Endodermal cell (in vitro differentiated cells): ENCODE measurements around the gene GPSM1. TPM values are rescaled to one million over a fixed set of nuclear protein-coding genes. Genes with fewer than 3 reads are reported as not detected.

Source experiments
- DNase-seq: peaks from one replicate; pipeline ENCODE4 v3.0.0-alpha.2; 2017
- H3K27ac ChIP-seq: 2 replicates; pipeline ENCODE4 v1.5.1; 2013; ENCODE audit warnings: mild to moderate bottlenecking, low read depth, low read length, moderate library complexity
- H3K27me3 ChIP-seq: 2 replicates; pipeline ENCODE4 v1.6.1; 2013; ENCODE audit warnings: mild to moderate bottlenecking, low read length, moderate library complexity; ENCODE audit not compliant: insufficient read depth, control insufficient read depth, poor library complexity, severe bottlenecking
- H3K36me3 ChIP-seq: 2 replicates; pipeline ENCODE4 v1.7.0; 2013; ENCODE audit warnings: mild to moderate bottlenecking, low read length, moderate library complexity; ENCODE audit not compliant: control insufficient read depth, insufficient read depth
- H3K4me1 ChIP-seq: one replicate; pipeline ENCODE4 v1.7.0; 2013; ENCODE audit warnings: low read length; ENCODE audit not compliant: control insufficient read depth, insufficient read depth
- H3K4me3 ChIP-seq: 2 replicates; pipeline ENCODE4 v1.5.1; 2013; ENCODE audit warnings: mild to moderate bottlenecking, low read length, moderate library complexity
- H3K9ac ChIP-seq: 2 replicates; pipeline ENCODE4 v1.6.1; 2013; ENCODE audit warnings: mild to moderate bottlenecking, low read length, moderate library complexity; ENCODE audit not compliant: poor library complexity, severe bottlenecking; ENCODE audit errors: extremely low read depth
- H3K9me3 ChIP-seq: 2 replicates; pipeline ENCODE4 v1.6.1; 2013; ENCODE audit warnings: mild to moderate bottlenecking, low read length, moderate library complexity; ENCODE audit not compliant: control insufficient read depth
- H3K27ac Mint-ChIP-seq: 2 replicates; pipeline ENCODE4 v1.8.0; 2020; ENCODE audit warnings: mixed read lengths
- H3K27me3 Mint-ChIP-seq: 2 replicates; pipeline ENCODE4 v1.8.0; 2021; ENCODE audit warnings: mild to moderate bottlenecking, mixed read lengths; ENCODE audit not compliant: insufficient read depth
- H3K36me3 Mint-ChIP-seq: 2 replicates; pipeline ENCODE4 v1.8.0; 2020; ENCODE audit warnings: low read depth, mixed read lengths
- H3K4me1 Mint-ChIP-seq: 2 replicates; pipeline ENCODE4 v1.8.0; 2020; ENCODE audit warnings: mixed read lengths
- H3K4me3 Mint-ChIP-seq: 2 replicates; pipeline ENCODE4 v1.8.0; 2020; ENCODE audit warnings: mild to moderate bottlenecking, moderate library complexity, mixed read lengths
- H3K9me3 Mint-ChIP-seq: 2 replicates; pipeline ENCODE4 v1.8.0; 2020; ENCODE audit warnings: mild to moderate bottlenecking, mixed read lengths
- WGBS, 2 experiments: methylation state at CpG; one replicate each; pipeline versions ENCODE4 v1.1.5 to v1.1.7; 2013; ENCODE audit warnings: missing lambda C conversion rate in 2 of 2, mixed read lengths in 1 of 2; ENCODE audit not compliant: insufficient coverage in 1 of 2, insufficient read length in 1 of 2; 5-methylcytosine and 5-hydroxymethylcytosine counted together
- total RNA-seq, 2 donors: library from RNA; stranded (reverse); fragmentation: NEBNext Ultra II Directional in 1 of 2; extraction: Animal tissue kit (Norgen Biotek cat#: 25700) in 1 of 2; gene quantifications; 2 replicates in 1 of 2; 3 replicates in 1 of 2; pipeline ENCODE4 v1.2.1, GENCODE V29; 2021
- TF ChIP-seq, protein P1 (sequence below): fragments of 200-600 bp; sonication (generic); conservative IDR thresholded peaks from 2 replicates; pipeline ENCODE4 v1.5.0; 2021; ENCODE audit warnings: antibody characterized with exemption, mild to moderate bottlenecking

GPSM1 gene
- total RNA-seq, 2 donors from 2014 or later, result 37.2 to 38.6 TPM

DNA sequence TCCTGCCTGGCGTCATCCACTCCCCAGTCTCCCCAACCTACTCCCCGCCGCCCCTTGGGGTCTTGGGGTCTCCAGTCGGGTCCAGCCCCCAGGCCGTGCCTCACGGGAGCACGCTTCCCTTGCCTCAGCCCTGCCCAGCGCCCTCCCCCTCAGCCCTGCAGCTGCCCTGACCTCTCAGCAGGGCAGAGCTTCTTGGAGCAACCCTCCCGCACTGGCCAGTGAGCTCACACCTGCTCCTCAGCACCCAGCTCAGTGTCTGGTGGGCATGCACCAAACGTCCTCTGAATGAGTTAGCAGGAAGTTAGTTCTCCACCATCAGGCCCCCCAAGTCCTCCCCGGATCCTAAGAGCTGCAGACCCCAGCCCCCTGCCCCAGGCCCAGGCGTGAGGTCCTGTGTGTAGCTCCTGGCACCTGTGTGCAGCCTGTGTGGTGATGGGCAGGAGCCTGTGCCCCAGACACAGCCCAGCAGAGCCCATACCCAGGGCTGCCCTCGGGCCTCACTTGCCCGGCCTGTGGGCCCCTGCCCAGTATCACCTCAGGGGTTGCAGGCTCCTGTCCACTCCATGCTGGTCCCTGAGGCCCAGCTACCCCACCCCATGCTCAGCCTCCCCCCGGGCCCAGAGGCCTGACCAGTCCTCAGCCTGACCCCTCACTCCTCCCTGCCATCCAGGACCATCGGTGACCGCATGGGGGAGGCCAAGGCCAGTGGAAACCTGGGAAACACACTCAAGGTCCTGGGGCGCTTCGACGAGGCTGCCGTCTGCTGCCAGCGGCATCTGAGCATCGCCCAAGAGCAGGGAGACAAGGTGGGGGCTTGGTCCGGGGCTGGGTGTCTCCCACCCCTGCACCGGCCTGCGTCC, 8.2 kb downstream of the GPSM1 start:
- no peaks in the 10 kb centered on the region for H3K27me3 Mint-ChIP-seq
- no peak for DNase-seq
- Histone ChIP-seq H3K9me3 (no peaks in the 10 kb centered on the region), H3K9ac (no peak overlapping the region), H3K4me1 (no peaks in the 10 kb centered on the region), H3K27me3 (no peaks in the 10 kb centered on the region), H3K27ac (no peak overlapping the region), H3K4me3 (no peak overlapping the region), H3K36me3 (peaks cover 4% of the 10 kb centered on the region)
- no peak overlapping the region for H3K4me3 Mint-ChIP-seq
- TF ChIP-seq, protein P1, sequence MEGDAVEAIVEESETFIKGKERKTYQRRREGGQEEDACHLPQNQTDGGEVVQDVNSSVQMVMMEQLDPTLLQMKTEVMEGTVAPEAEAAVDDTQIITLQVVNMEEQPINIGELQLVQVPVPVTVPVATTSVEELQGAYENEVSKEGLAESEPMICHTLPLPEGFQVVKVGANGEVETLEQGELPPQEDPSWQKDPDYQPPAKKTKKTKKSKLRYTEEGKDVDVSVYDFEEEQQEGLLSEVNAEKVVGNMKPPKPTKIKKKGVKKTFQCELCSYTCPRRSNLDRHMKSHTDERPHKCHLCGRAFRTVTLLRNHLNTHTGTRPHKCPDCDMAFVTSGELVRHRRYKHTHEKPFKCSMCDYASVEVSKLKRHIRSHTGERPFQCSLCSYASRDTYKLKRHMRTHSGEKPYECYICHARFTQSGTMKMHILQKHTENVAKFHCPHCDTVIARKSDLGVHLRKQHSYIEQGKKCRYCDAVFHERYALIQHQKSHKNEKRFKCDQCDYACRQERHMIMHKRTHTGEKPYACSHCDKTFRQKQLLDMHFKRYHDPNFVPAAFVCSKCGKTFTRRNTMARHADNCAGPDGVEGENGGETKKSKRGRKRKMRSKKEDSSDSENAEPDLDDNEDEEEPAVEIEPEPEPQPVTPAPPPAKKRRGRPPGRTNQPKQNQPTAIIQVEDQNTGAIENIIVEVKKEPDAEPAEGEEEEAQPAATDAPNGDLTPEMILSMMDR, result no peak
- H3K36me3 Mint-ChIP-seq, result no peaks in the 10 kb centered on the region
- peaks cover 1% of the 10 kb centered on the region for H3K4me1 Mint-ChIP-seq
- H3K9me3 Mint-ChIP-seq, result no peaks in the 10 kb centered on the region
- 87 to 92% methylated on average over 13 to 26 of the region's 26 CpGs for whole genome bisulfite sequencing, 2 experiments
- no peak overlapping the region for H3K27ac Mint-ChIP-seq

DNA sequence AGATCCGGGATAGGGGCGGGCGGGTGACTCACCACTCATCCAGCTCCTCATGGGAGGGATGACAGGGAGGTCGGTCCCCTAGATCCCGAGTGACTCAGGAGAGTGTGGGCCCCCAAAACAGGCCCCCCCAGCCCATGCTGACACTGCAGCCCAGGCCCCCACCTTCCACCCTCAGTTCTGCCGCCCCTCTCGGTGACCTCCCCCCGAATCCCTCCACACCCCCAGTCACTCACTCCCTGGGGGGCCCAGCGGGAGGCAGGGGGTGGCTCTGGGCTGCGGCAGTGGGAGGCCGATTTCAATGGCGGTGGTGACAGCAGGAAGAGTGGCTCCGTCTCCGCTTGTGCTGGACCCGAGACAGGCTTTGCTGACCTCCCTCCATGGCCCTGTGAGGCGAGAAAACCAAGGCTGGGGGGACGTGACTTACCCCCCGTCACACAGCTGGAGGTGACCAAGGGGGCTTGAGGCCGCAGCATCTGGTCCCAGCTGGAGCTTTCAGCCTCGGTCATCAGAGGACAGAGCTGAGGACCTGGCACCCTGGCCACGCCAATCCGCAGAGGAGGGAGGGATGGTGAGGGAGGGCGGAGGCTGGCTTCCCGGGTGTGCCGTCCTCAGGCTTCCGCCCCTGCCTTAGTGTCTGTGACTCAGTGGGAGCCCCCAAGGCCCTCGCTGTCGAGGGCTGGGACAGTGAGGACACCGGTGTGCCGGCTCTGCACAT, 9.0 kb downstream of the GPSM1 start:
- Histone ChIP-seq H3K4me3 (no peak overlapping the region), H3K9me3 (no peaks in the 10 kb centered on the region), H3K27ac (no peak overlapping the region), H3K9ac (no peak overlapping the region), H3K4me1 (no peaks in the 10 kb centered on the region), H3K36me3 (peaks cover 4% of the 10 kb centered on the region), H3K27me3 (no peaks in the 10 kb centered on the region)
- H3K27ac Mint-ChIP-seq, result no peak overlapping the region
- TF ChIP-seq, protein P1, result no peak
- peaks cover 1% of the 10 kb centered on the region for H3K4me1 Mint-ChIP-seq
- no peaks in the 10 kb centered on the region for H3K27me3 Mint-ChIP-seq
- no peaks in the 10 kb centered on the region for H3K9me3 Mint-ChIP-seq
- H3K4me3 Mint-ChIP-seq, result no peak overlapping the region
- 94 to 95% methylated on average over 15 to 30 of the region's 30 CpGs for whole genome bisulfite sequencing, 2 experiments
- no peak for DNase-seq
- no peaks in the 10 kb centered on the region for H3K36me3 Mint-ChIP-seq

DNA sequence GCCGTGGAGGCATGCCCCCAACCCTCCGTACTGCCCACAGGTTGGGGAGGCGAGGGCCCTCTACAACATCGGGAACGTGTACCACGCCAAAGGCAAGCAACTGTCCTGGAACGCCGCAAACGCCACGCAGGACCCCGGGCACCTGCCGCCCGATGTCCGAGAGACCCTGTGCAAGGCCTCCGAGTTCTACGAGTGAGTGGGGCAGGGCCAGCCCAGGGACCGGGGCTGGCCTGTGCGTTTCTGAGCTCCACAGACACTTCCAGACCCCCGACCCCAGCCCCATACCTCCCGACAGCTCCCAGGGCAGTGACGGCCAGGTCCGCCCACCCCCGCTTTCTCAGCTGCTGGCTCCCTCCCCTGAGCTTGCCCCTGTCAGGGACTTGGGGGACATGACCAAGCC, 9.5 kb downstream of the GPSM1 start:
- TF ChIP-seq, protein P1, result no peak
- Histone ChIP-seq H3K4me1 (no peaks in the 10 kb centered on the region), H3K9ac (no peak overlapping the region), H3K4me3 (no peak overlapping the region), H3K36me3 (peaks cover 4% of the 10 kb centered on the region), H3K27ac (no peak overlapping the region), H3K9me3 (no peaks in the 10 kb centered on the region), H3K27me3 (no peaks in the 10 kb centered on the region)
- Mint-ChIP-seq H3K27me3 (no peaks in the 10 kb centered on the region), H3K4me1 (peaks cover 1% of the 10 kb centered on the region), H3K9me3 (no peaks in the 10 kb centered on the region), H3K4me3 (no peak overlapping the region), H3K36me3 (no peaks in the 10 kb centered on the region), H3K27ac (no peak overlapping the region)
- DNase-seq, result no peak
- WGBS, 2 experiments, result 94 to 97% methylated on average over 17 to 23 of the region's 23 CpGs
